Measurements from ENCODE around the gene TNS3.

- TF ChIP-seq CTCF (conservative IDR thresholded peaks at IDR 0.05 in 1 of 2, IDR thresholded peaks at IDR 0.05 in 1 of 2; ENCODE audit: extremely low read depth in 1 of 2, insufficient read depth in 1 of 2, low read depth in 1 of 2, low read length in 2 of 2) (no peak), EZH2 (IDR thresholded peaks at IDR 0.05; ENCODE audit: borderline replicate concordance, low read length) (no peak)
Measured at GRCh38 chr7:47298636-47299035, 283.3 kb downstream of the TNS3 start.
